Thoracic aorta (tissue), 2 donors: Measurements from ENCODE around the gene HYI. TPM values are rescaled to one million over a fixed set of nuclear protein-coding genes. Genes with fewer than 3 reads are reported as not detected.
A peak's percentile ranks its signal among the peaks of the same experiment; 100 is the strongest.
"Not testable (repeated sequence)": the region's sequence is repeated elsewhere in the genome, so short reads cannot be mapped to it uniquely, and the experiment has no call there.

Experiments used
- ATAC-seq: fragments of 150-250 bp; one replicate; pipeline ENCODE4 v1.8.0; 2017; ENCODE audit warnings: low read depth; ENCODE audit not compliant: insufficient number of reproducible peaks, low FRiP score
- DNase-seq: peaks from one replicate; pipeline ENCODE4 v3.0.0-alpha.2; 2020; ENCODE audit warnings: low spot score
- H3K27ac ChIP-seq, 2 donors: fragments of 200-600 bp; sonication (generic); 1 replicate in 1 of 2; 2 replicates in 1 of 2; pipeline ENCODE4 v1.5.1; 2016; ENCODE audit warnings: mild to moderate bottlenecking in 2 of 2, moderate library complexity in 2 of 2
- H3K27me3 ChIP-seq: fragments of 200-600 bp; sonication (generic); replicated peaks from 2 replicates; pipeline ENCODE4 v1.6.0; 2016; ENCODE audit warnings: mild to moderate bottlenecking; ENCODE audit not compliant: insufficient read depth
- H3K36me3 ChIP-seq: fragments of 200-600 bp; sonication (generic); one replicate; pipeline ENCODE4 v1.5.1; 2016
- H3K4me1 ChIP-seq, 2 donors: fragments of 200-600 bp; sonication (generic); 1 replicate in 1 of 2; 2 replicates in 1 of 2; pipeline versions ENCODE4 v1.5.1 to v1.6.0; 2016; ENCODE audit warnings: low read depth in 2 of 2, mild to moderate bottlenecking in 1 of 2; ENCODE audit not compliant: control insufficient read depth in 1 of 2
- H3K4me3 ChIP-seq: fragments of 200-600 bp; sonication (generic); 2 replicates; pipeline ENCODE4 v1.5.1; 2016; ENCODE audit warnings: mild to moderate bottlenecking
- H3K9me3 ChIP-seq: fragments of 200-600 bp; sonication (generic); 2 replicates; pipeline ENCODE4 v1.5.1; 2016
- total RNA-seq, 2 donors: library from RNA; depleted of rRNA; stranded (reverse); fragments of >200 nt; gene quantifications; one replicate each; pipeline versions ENCODE4 v1.1.0 to v1.2.3, GENCODE V29; 2016
- TF ChIP-seq, protein P1 (sequence below): fragments of 200-600 bp; sonication (generic); IDR thresholded peaks from one replicate; pipeline ENCODE4 v1.5.1; 2019; ENCODE audit warnings: antibody characterized with exemption

Gene HYI, protein sequence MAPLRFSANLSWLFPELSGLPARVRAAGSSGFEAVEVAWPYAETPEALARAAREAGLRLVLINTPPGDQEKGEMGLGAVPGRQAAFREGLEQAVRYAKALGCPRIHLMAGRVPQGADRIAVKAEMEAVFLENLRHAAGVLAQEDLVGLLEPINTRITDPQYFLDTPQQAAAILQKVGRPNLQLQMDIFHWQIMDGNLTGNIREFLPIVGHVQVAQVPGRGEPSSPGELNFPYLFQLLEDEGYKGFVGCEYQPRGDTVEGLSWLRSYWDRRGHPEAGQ
- 10 to 100 TPM; 57.7 to 70.0 TPM for total RNA-seq

DNA sequence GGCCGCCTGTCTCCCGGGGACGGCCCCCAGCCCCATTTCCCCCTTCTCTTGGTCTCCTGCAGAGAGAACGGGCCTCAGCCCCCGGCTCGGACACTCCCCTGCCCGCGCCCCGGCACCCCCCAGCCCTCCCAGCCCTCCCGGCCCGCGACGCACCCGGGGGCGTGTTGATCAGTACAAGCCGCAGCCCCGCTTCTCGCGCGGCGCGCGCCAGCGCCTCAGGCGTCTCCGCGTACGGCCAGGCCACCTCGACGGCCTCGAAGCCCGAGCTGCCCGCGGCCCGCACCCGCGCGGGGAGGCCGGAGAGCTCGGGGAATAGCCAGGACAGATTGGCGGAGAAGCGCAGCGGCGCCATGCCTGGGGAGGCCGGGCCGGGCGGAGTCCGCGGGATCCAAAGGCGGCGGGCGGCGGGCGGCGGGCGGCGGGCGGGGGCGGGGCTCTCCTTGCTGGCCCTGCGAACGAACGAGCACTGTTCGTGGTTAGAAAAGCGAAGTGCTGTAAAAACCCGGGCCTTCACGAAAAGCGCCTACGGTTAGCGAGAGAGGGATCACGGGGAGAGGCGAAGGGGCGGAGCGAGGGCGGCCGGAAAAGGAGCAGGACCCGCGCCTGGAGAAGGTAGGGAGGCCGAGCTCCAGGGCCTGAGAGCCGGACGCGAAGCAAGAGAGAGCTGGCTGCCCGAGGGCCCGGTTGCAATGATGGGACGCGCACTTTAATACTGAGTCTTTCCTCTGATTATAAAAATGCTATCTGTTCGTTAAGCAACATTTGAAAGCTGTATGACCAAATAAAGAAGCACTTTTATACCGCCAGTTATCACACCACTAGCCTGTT, at the start of gene HYI:
TSS of gene HYI (minus strand) at position 490 of the 828 bp plus-strand sequence. CDS start at position 352, 138 bp downstream.
- DNase-seq, result peak; percentile 60
- H3K9me3 ChIP-seq, result no peaks in the 10 kb centered on the region
- H3K4me1 ChIP-seq, result peaks cover 4 to 14% of the 10 kb centered on the region in 2 donors
- H3K27ac ChIP-seq, result peak within 1 kb of the TSS; percentile 89 to 91
- peaks cover 24% of the 10 kb centered on the region for H3K36me3 ChIP-seq
- ATAC-seq, result peak; percentile 76
- no peaks in the 10 kb centered on the region for H3K27me3 ChIP-seq
- TF ChIP-seq, protein P1, sequence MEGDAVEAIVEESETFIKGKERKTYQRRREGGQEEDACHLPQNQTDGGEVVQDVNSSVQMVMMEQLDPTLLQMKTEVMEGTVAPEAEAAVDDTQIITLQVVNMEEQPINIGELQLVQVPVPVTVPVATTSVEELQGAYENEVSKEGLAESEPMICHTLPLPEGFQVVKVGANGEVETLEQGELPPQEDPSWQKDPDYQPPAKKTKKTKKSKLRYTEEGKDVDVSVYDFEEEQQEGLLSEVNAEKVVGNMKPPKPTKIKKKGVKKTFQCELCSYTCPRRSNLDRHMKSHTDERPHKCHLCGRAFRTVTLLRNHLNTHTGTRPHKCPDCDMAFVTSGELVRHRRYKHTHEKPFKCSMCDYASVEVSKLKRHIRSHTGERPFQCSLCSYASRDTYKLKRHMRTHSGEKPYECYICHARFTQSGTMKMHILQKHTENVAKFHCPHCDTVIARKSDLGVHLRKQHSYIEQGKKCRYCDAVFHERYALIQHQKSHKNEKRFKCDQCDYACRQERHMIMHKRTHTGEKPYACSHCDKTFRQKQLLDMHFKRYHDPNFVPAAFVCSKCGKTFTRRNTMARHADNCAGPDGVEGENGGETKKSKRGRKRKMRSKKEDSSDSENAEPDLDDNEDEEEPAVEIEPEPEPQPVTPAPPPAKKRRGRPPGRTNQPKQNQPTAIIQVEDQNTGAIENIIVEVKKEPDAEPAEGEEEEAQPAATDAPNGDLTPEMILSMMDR, result no peak
- H3K4me3 ChIP-seq, result peak within 1 kb of the TSS; percentile 86

- H3K4me1 ChIP-seq, H3K36me3 ChIP-seq, H3K27ac ChIP-seq, H3K4me3 ChIP-seq, DNase-seq, H3K9me3 ChIP-seq, H3K27me3 ChIP-seq, ATAC-seq: not testable (repeated sequence)
Measured at GRCh38 chr1:43501806-43502205, 48.1 kb upstream of the HYI start.

- no peak for ATAC-seq
- TF ChIP-seq, protein P1, result no peak
- no peak overlapping the region for H3K4me3 ChIP-seq
- no peaks in the 10 kb centered on the region for H3K27me3 ChIP-seq
- H3K27ac ChIP-seq, result no peak overlapping the region
- H3K9me3 ChIP-seq, result no peaks in the 10 kb centered on the region
- no peaks in the 10 kb centered on the region for H3K36me3 ChIP-seq
- H3K4me1 ChIP-seq, result no peaks in the 10 kb centered on the region
- DNase-seq, result no peak
Measured at GRCh38 chr1:43499898-43500297, 46.2 kb upstream of the HYI start.

DNA sequence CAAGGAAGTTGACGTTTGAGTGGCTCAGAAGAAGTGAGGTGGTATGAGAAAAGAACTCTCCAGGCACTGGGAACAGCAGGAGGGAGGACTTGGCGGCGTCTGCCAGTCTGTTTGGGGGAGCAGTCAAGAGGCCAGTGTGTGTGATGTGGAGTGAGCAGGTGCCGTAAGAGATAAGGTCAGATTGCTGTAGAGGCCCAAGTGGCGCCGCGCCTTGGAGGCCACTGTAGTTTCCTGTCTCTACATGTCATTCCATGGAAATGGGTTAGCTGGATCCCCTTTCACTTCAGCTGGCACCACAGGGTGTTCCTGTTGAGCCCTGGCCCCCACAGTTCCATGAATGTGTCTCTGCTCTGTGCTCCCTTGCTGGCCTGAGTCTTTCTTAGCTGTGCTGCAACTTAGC, 41.5 kb upstream of the HYI start:
- no peaks in the 10 kb centered on the region for H3K27me3 ChIP-seq
- no peaks in the 10 kb centered on the region for H3K4me1 ChIP-seq
- H3K4me3 ChIP-seq, result no peak overlapping the region
- DNase-seq, result no peak
- H3K36me3 ChIP-seq, result no peaks in the 10 kb centered on the region
- TF ChIP-seq, protein P1, result no peak
- H3K9me3 ChIP-seq, result peaks cover 4% of the 10 kb centered on the region
- H3K27ac ChIP-seq, result no peak overlapping the region
- no peak for ATAC-seq

GRCh38 chr1:43493661-43494450, 40.1 kb upstream of the HYI start:
- no peaks in the 10 kb centered on the region for H3K36me3 ChIP-seq
- no peak for DNase-seq
- no peaks in the 10 kb centered on the region for H3K27me3 ChIP-seq
- no peak for ATAC-seq
- H3K9me3 ChIP-seq, result peaks cover 5% of the 10 kb centered on the region
- H3K4me1 ChIP-seq, result no peaks in the 10 kb centered on the region
- no peak overlapping the region for H3K27ac ChIP-seq
- no peak overlapping the region for H3K4me3 ChIP-seq
- TF ChIP-seq, protein P1, result no peak
